CD14-positive monocyte (primary cell): ENCODE measurements around the gene BCR. TPM values are rescaled to one million over a fixed set of nuclear protein-coding genes. Genes with fewer than 3 reads are reported as not detected.

ENCODE experiments used
- DNase-seq, 3 donors: peaks; one replicate each; pipeline ENCODE4 v3.0.0-alpha.2; 2011 to 2022
- H2AFZ ChIP-seq: 2 replicates; pipeline ENCODE4 v1.6.0; 2012; ENCODE audit warnings: mild to moderate bottlenecking, low read depth, low read length, inconsistent platforms; ENCODE audit not compliant: insufficient read depth, poor library complexity, severe bottlenecking
- H3K27ac ChIP-seq, 2 donors: 1 replicate in 1 of 2; 2 replicates in 1 of 2; pipeline ENCODE4 v1.5.1; 2012 to 2013; ENCODE audit warnings: low read length in 2 of 2, control low read depth in 1 of 2, inconsistent platforms in 1 of 2, low read depth in 1 of 2, mild to moderate bottlenecking in 1 of 2
- H3K27me3 ChIP-seq, 2 donors: one replicate each; pipeline versions ENCODE4 v1.6.0 to v1.6.1; 2011 to 2013; ENCODE audit warnings: low read length in 2 of 2; ENCODE audit not compliant: control insufficient read depth in 2 of 2, insufficient read depth in 2 of 2
- H3K36me3 ChIP-seq, 2 donors: replicated peaks in 1 of 2; 1 replicate in 1 of 2; 2 replicates in 1 of 2; pipeline versions ENCODE4 v1.5.1 to v1.6.1; 2012 to 2013; ENCODE audit warnings: low read length in 2 of 2, control low read depth in 1 of 2, inconsistent platforms in 1 of 2, mild to moderate bottlenecking in 1 of 2; ENCODE audit not compliant: insufficient read depth in 2 of 2, control insufficient read depth in 1 of 2
- H3K4me1 ChIP-seq, 2 donors: 1 replicate in 1 of 2; 2 replicates in 1 of 2; pipeline versions ENCODE4 v1.5.1 to v1.6.1; 2012 to 2013; ENCODE audit warnings: low read length in 2 of 2, control low read depth in 1 of 2, inconsistent platforms in 1 of 2, mild to moderate bottlenecking in 1 of 2, moderate library complexity in 1 of 2; ENCODE audit not compliant: insufficient read depth in 2 of 2, control insufficient read depth in 1 of 2
- H3K4me2 ChIP-seq: replicated peaks from 2 replicates; pipeline ENCODE3; 2012; ENCODE audit warnings: low read length, moderate library complexity, mild to moderate bottlenecking; ENCODE audit not compliant: poor library complexity, severe bottlenecking; ENCODE audit errors: extremely low read depth
- H3K4me3 ChIP-seq, 3 experiments: fragments of 200-600 bp in 1 of 3; sonication (generic) in 1 of 3; replicated peaks in 1 of 3; 1 replicate in 2 of 3; 2 replicates in 1 of 3; pipeline ENCODE4 v1.5.1; 2011 to 2013; ENCODE audit warnings: low read length in 3 of 3, mild to moderate bottlenecking in 3 of 3, control low read depth in 2 of 3, low read depth in 2 of 3, inconsistent platforms in 1 of 3, moderate library complexity in 1 of 3
- H3K79me2 ChIP-seq: 2 replicates; pipeline ENCODE4 v1.6.0; 2012; ENCODE audit warnings: mild to moderate bottlenecking, control low read depth, inconsistent platforms, low read length, moderate library complexity; ENCODE audit not compliant: insufficient read depth
- H3K9ac ChIP-seq: 2 replicates; pipeline ENCODE4 v1.6.0; 2017; ENCODE audit warnings: low read length, mild to moderate bottlenecking; ENCODE audit not compliant: insufficient read depth, poor library complexity, severe bottlenecking
- H3K9me3 ChIP-seq, 2 donors: replicated peaks in 1 of 2; 1 replicate in 1 of 2; 2 replicates in 1 of 2; pipeline versions ENCODE4 v1.5.1 to v1.6.1; 2012 to 2013; ENCODE audit warnings: low read length in 2 of 2, control low read depth in 1 of 2; ENCODE audit not compliant: control insufficient read depth in 1 of 2, insufficient read depth in 1 of 2
- H4K20me1 ChIP-seq: 2 replicates; pipeline ENCODE4 v1.6.0; 2012; ENCODE audit warnings: mild to moderate bottlenecking, low read length, control low read depth, moderate library complexity; ENCODE audit not compliant: insufficient read depth
- H3K27ac Mint-ChIP-seq, 7 donors: one replicate each; pipeline ENCODE4 v1.8.0; 2020; ENCODE audit warnings: mild to moderate bottlenecking in 7 of 7, mixed read lengths in 7 of 7, moderate library complexity in 6 of 7, inconsistent platforms in 2 of 7
- H3K27me3 Mint-ChIP-seq, 3 donors: one replicate each; pipeline ENCODE4 v1.8.0; 2021 to 2022; ENCODE audit warnings: low read depth in 3 of 3, mild to moderate bottlenecking in 3 of 3, mixed read lengths in 3 of 3, moderate library complexity in 3 of 3, inconsistent platforms in 1 of 3
- H3K36me3 Mint-ChIP-seq, 2 donors: one replicate each; pipeline ENCODE4 v1.8.0; 2020; ENCODE audit warnings: mixed read lengths in 2 of 2, inconsistent platforms in 1 of 2, mild to moderate bottlenecking in 1 of 2
- H3K4me1 Mint-ChIP-seq: one replicate; pipeline ENCODE4 v1.8.0; 2020; ENCODE audit warnings: mild to moderate bottlenecking, mixed read lengths
- H3K4me3 Mint-ChIP-seq, 2 donors: one replicate each; pipeline ENCODE4 v1.8.0; 2020; ENCODE audit warnings: mild to moderate bottlenecking in 2 of 2, mixed read lengths in 2 of 2, moderate library complexity in 1 of 2
- H3K9me3 Mint-ChIP-seq, 7 donors: one replicate each; pipeline ENCODE4 v1.8.0; 2020 to 2022; ENCODE audit warnings: mixed read lengths in 7 of 7, mild to moderate bottlenecking in 6 of 7, moderate library complexity in 6 of 7, inconsistent platforms in 2 of 7
- CTCF ChIP-seq: fragments of 200-600 bp; IDR thresholded peaks from one replicate; pipeline ENCODE4 v1.8.0; 2022; ENCODE audit warnings: antibody characterized with exemption, mild to moderate bottlenecking
- WGBS: methylation state at CpG from one replicate; pipeline ENCODE4 v1.1.5; 2013; ENCODE audit warnings: missing lambda C conversion rate; ENCODE audit not compliant: insufficient coverage; 5-methylcytosine and 5-hydroxymethylcytosine counted together
- intact Hi-C, 2 donors: fragments of 100-400 bp; cut with micrococcal nuclease; formaldehyde crosslinking; loops; one replicate each; pipeline versions ENCODE4 v1.15.0 to v1.15.1; 2023
- polyA plus RNA-seq, 3 donors: library from polyadenylated mRNA; depleted of rRNA in 1 of 3; unstranded in 2 of 3; stranded (reverse) in 1 of 3; fragments of 300-500 nt in 2 of 3; fragments of >200 nt in 1 of 3; fragmentation: Illumina TruSeq in 2 of 3; gene quantifications; 1 replicate in 2 of 3; 2 replicates in 1 of 3; pipeline ENCODE4 v1.2.3, GENCODE V29; 2012 to 2021

Gene BCR
- polyA plus RNA-seq, 3 donors, result 0.97 to 20.9 (median 0.97) TPM

GRCh38 chr22:23152238-23153114 is 27.8 kb upstream of the BCR start:
- peak overlapping the region; percentile 69 for H3K9ac ChIP-seq

GRCh38 chr22:23153994-23154393 is 26.3 kb upstream of the BCR start:
- no peaks in the 10 kb centered on the region for H4K20me1 ChIP-seq
- H2AFZ ChIP-seq, result no peak overlapping the region
- peak overlapping the region; percentile 94 to 99 (median 98) for H3K27ac Mint-ChIP-seq
- no peak overlapping the region for H3K4me3 Mint-ChIP-seq
- H3K4me3 ChIP-seq, result no peak overlapping the region
- H3K36me3 ChIP-seq, result no peaks in the 10 kb centered on the region
- H3K9me3 Mint-ChIP-seq, result peaks cover 0 to 4% (median 0%) of the 10 kb centered on the region in 7 donors
- no peak overlapping the region for H3K4me2 ChIP-seq
- no peak for TF ChIP-seq CTCF
- peaks cover 45% of the 10 kb centered on the region for H3K4me1 Mint-ChIP-seq
- H3K27me3 Mint-ChIP-seq, result peaks cover 0 to 6% (median 5%) of the 10 kb centered on the region in 3 donors
- H3K79me2 ChIP-seq, result no peaks in the 10 kb centered on the region
- H3K9me3 ChIP-seq, result no peaks in the 10 kb centered on the region
- WGBS, result 84% methylated on average over 6 of the region's 7 CpGs
- intact Hi-C loops, result no loop called here
- H3K9ac ChIP-seq, result no peak overlapping the region
- H3K27me3 ChIP-seq, result no peaks in the 10 kb centered on the region
- H3K4me1 ChIP-seq, result peaks cover 46 to 58% of the 10 kb centered on the region in 2 donors
- H3K36me3 Mint-ChIP-seq, result no peaks in the 10 kb centered on the region
- DNase-seq, result no peak
- peak overlapping the region; percentile 97 to 98 for H3K27ac ChIP-seq

More at GRCh38 chr22:23152238-23153114, 27.8 kb upstream of the BCR start:
- Histone ChIP-seq H3K27me3 (no peaks in the 10 kb centered on the region), H3K4me1 (peaks cover 40 to 52% of the 10 kb centered on the region in 2 donors), H3K79me2 (no peaks in the 10 kb centered on the region), H2AFZ (peak overlapping the region; percentile 93), H3K27ac (peak overlapping the region; percentile 97 to 98), H3K4me3 (peak overlapping the region in 2 of 3 experiments; percentile 12 to 60), H3K36me3 (no peaks in the 10 kb centered on the region), H4K20me1 (no peaks in the 10 kb centered on the region), H3K9me3 (no peaks in the 10 kb centered on the region), H3K4me2 (peak overlapping the region; percentile 50)
- intact Hi-C loops, result no loop called here
- peaks cover 0 to 4% (median 0%) of the 10 kb centered on the region in 7 donors for H3K9me3 Mint-ChIP-seq
- peak overlapping the region; percentile 94 to 99 (median 98) for H3K27ac Mint-ChIP-seq
- H3K27me3 Mint-ChIP-seq, result peaks cover 0 to 6% (median 2%) of the 10 kb centered on the region in 3 donors
- H3K4me1 Mint-ChIP-seq, result peaks cover 45% of the 10 kb centered on the region
- WGBS, result 51% methylated on average over 12 of the region's 19 CpGs
- no peaks in the 10 kb centered on the region for H3K36me3 Mint-ChIP-seq
- peak; percentile 73 to 80 (median 74) for DNase-seq
- H3K4me3 Mint-ChIP-seq, result peak overlapping the region; percentile 65 to 87
- no peak for TF ChIP-seq CTCF
